ENCODE data around the gene DCANP1. TPM values are rescaled to one million over a fixed set of nuclear protein-coding genes. Genes with fewer than 3 reads are reported as not detected.
A peak's percentile ranks its signal among the peaks of the same experiment; 100 is the strongest.

Gene DCANP1
- polyA plus RNA-seq, 2 of the 4 experiments (the other 2 are of a cell fraction) = not detected

GRCh38 chr5:135437796-135438560 lies 9.2 kb downstream of the DCANP1 start (continued):
- TF ChIP-seq PHF8 (IDR thresholded peaks at IDR 0.05; ENCODE audit: borderline replicate concordance, low read depth) (no peak), RNF2 (IDR thresholded peaks at IDR 0.05; ENCODE audit: borderline replicate concordance, low read depth) (no peak), USF2 (IDR thresholded peaks at IDR 0.05) (no peak)

- FAIRE-seq = no peak
- ChIA-PET CTCF (interaction anchor here (1.1 to 6.1 kb wide), 3 partner anchors 20 to 113 kb away, joined by 3 to 31 read pairs (median 14); no protein-coding TSS in a partner anchor), POLR2A (no interaction called here)
- Histone ChIP-seq H3K4me1 (no peaks in the 10 kb centered on the region), H3K27ac (no peak overlapping the region), H3K4me2 (no peak overlapping the region), H3K4me3 (no peak overlapping the region), H3K9me3 (no peaks in the 10 kb centered on the region)
- 88% methylated on average over 7 of the region's 7 CpGs for WGBS (ENCODE audit: missing lambda C conversion rate)
- no peak for ATAC-seq
- DNase-seq (ENCODE audit: low read depth in 1 of 2, low spot score in 1 of 2) = no peak
- TF ChIP-seq KDM5A (IDR thresholded peaks at IDR 0.05) (no peak), MYC (IDR thresholded peaks at IDR 0.05; ENCODE audit: borderline replicate concordance, low read length) (no peak), CHD2 (IDR thresholded peaks at IDR 0.05; ENCODE audit: low read length, partially characterized antibody) (no peak), EHMT2 (IDR thresholded peaks at IDR 0.05; ENCODE audit: low read depth) (no peak), BHLHE40 (IDR thresholded peaks at IDR 0.05; ENCODE audit: low read depth, low read length) (no peak), SMC3 (IDR thresholded peaks at IDR 0.05) (no peak), CBX2 (IDR thresholded peaks at IDR 0.05; ENCODE audit: borderline replicate concordance, low read depth) (no peak), ZSCAN20 (CRISPR knock-in tag; IDR thresholded peaks at IDR 0.05) (no peak), CHD4 (IDR thresholded peaks at IDR 0.05; ENCODE audit: borderline replicate concordance) (no peak)
These were observed 9.7 kb downstream of the DCANP1 start for GRCh38 chr5:135437422-135437795.

- Histone ChIP-seq H3K4me3 (no peak overlapping the region), H3K27ac (no peak overlapping the region), H3K4me1 (no peaks in the 10 kb centered on the region), H3K9me3 (no peaks in the 10 kb centered on the region), H3K4me2 (no peak overlapping the region)
- FAIRE-seq = no peak
- DNase-seq (ENCODE audit: low read depth in 1 of 2, low spot score in 1 of 2) = no peak
- peak in 1 of 2 experiments; percentile 10; a peak in 1 of 6 replicates for ATAC-seq
- CTCF ChIA-PET = interaction anchor here (1.1 to 6.1 kb wide), 3 partner anchors 20 to 114 kb away, joined by 3 to 31 read pairs (median 14); no protein-coding TSS in a partner anchor
- TF ChIP-seq GATA3 (IDR thresholded peaks at IDR 0.05; ENCODE audit: borderline replicate concordance) (no peak), KDM5A (IDR thresholded peaks at IDR 0.05) (no peak), EP300 (IDR thresholded peaks at IDR 0.05) (no peak), NFE2L2 (conservative IDR thresholded peaks at IDR 0.05; ENCODE audit: low read length) (no peak)
- POLR2A ChIA-PET = no interaction called here
- 71% methylated on average over 7 of the region's 7 CpGs for WGBS (ENCODE audit: missing lambda C conversion rate)
These were observed 10.2 kb downstream of the DCANP1 start for GRCh38 chr5:135436951-135437418.

GRCh38 chr5:135435467-135436330 lies 11.4 kb downstream of the DCANP1 start:
- ATAC-seq (no peak; a peak in 1 of 6 replicates), FAIRE-seq (no peak), DNase-seq (ENCODE audit: low read depth in 1 of 2, low spot score in 1 of 2) (no peak)
- Histone ChIP-seq H3K4me3 (no peak overlapping the region), H3K9me3 (no peaks in the 10 kb centered on the region), H3K4me1 (no peaks in the 10 kb centered on the region), H3K4me2 (no peak overlapping the region), H3K27ac (no peak overlapping the region)
- 61% methylated on average over 5 of the region's 9 CpGs for WGBS (ENCODE audit: missing lambda C conversion rate)
- POLR2A ChIA-PET = no interaction called here
- CTCF ChIA-PET = interaction anchor here (1.7 to 3.4 kb wide), 3 partner anchors 10 to 30 kb away, joined by 5 to 14 read pairs (median 6); partner anchors contain the start of gene DCANP1
- TF ChIP-seq E2F6 (IDR thresholded peaks at IDR 0.05; ENCODE audit: borderline replicate concordance, low read depth) (no peak), EHF (CRISPR knock-in tag; IDR thresholded peaks at IDR 0.05) (no peak), KDM1A (IDR thresholded peaks at IDR 0.05; ENCODE audit: low read depth) (no peak), FOXS1 (CRISPR knock-in tag; IDR thresholded peaks at IDR 0.05) (no peak), POLR2A (IDR thresholded peaks at IDR 0.05; ENCODE audit: low read length) (no peak), HOXB5 (CRISPR knock-in tag; IDR thresholded peaks at IDR 0.05) (no peak), RFX5 (IDR thresholded peaks at IDR 0.05) (no peak), NR3C1 (IDR thresholded peaks at IDR 0.05) (no peak), REST (IDR thresholded peaks at IDR 0.05) (no peak), PHF8 (IDR thresholded peaks at IDR 0.05; ENCODE audit: borderline replicate concordance, low read depth) (no peak), PBX3 (IDR thresholded peaks at IDR 0.05) (no peak)
